Hepatocyte (in vitro differentiated cells): Measurements from ENCODE around the gene DKK3. TPM values are rescaled to one million over a fixed set of nuclear protein-coding genes. Genes with fewer than 3 reads are reported as not detected.

ENCODE experiments used
- DNase-seq: peaks from one replicate; pipeline ENCODE4 v3.0.0-alpha.2; 2016; ENCODE audit warnings: low spot score
- H2AFZ ChIP-seq: fragments of 200-600 bp; sonication (generic); 2 replicates; pipeline ENCODE4 v1.6.0; 2016; ENCODE audit warnings: antibody characterized with exemption, mild to moderate bottlenecking
- H3K27ac ChIP-seq: fragments of 200-600 bp; sonication (generic); 2 replicates; pipeline ENCODE4 v1.5.1; 2016; ENCODE audit warnings: mild to moderate bottlenecking
- H3K27me3 ChIP-seq: fragments of 200-600 bp; sonication (generic); 2 replicates; pipeline ENCODE4 v1.6.1; 2016
- H3K36me3 ChIP-seq: fragments of 200-600 bp; sonication (generic); replicated peaks from 2 replicates; pipeline ENCODE4 v1.5.1; 2016; ENCODE audit warnings: low read depth; ENCODE audit not compliant: insufficient read depth
- H3K4me1 ChIP-seq: fragments of 200-600 bp; sonication (generic); 2 replicates; pipeline ENCODE4 v1.5.1; 2016; ENCODE audit warnings: mild to moderate bottlenecking, moderate library complexity; ENCODE audit not compliant: insufficient read depth
- H3K4me2 ChIP-seq: fragments of 200-600 bp; sonication (generic); 2 replicates; pipeline ENCODE4 v1.6.0; 2016
- H3K4me3 ChIP-seq: fragments of 200-600 bp; sonication (generic); 2 replicates; pipeline ENCODE4 v1.5.1; 2016; ENCODE audit warnings: mild to moderate bottlenecking
- H3K79me2 ChIP-seq: fragments of 200-600 bp; sonication (generic); 2 replicates; pipeline ENCODE4 v1.6.0; 2017; ENCODE audit warnings: mild to moderate bottlenecking
- H3K9me2 ChIP-seq: fragments of 200-600 bp; sonication (generic); replicated peaks from 2 replicates; pipeline ENCODE4 v1.6.0; 2017; ENCODE audit warnings: mild to moderate bottlenecking; ENCODE audit not compliant: insufficient read depth
- H3K9me3 ChIP-seq: fragments of 200-600 bp; sonication (generic); 2 replicates; pipeline ENCODE4 v1.5.1; 2016; ENCODE audit warnings: low read depth, mild to moderate bottlenecking
- H4K20me1 ChIP-seq: fragments of 200-600 bp; sonication (generic); 2 replicates; pipeline ENCODE4 v1.6.0; 2016; ENCODE audit warnings: mild to moderate bottlenecking; ENCODE audit not compliant: insufficient read depth, poor library complexity, severe bottlenecking
- EZH2 ChIP-seq: fragments of 200-600 bp; sonication (generic); IDR thresholded peaks from 2 replicates; pipeline ENCODE4 v1.6.1; 2016; ENCODE audit warnings: antibody characterized with exemption, mild to moderate bottlenecking, borderline replicate concordance
- EZH2phosphoT487 ChIP-seq: fragments of 200-600 bp; sonication (generic); IDR thresholded peaks from one replicate; pipeline ENCODE4 v1.6.1; 2018; ENCODE audit warnings: antibody characterized with exemption, mild to moderate bottlenecking, low read depth, moderate library complexity; ENCODE audit not compliant: unreplicated experiment, severe bottlenecking
- WGBS: methylation state at CpG from one replicate; pipeline ENCODE4 v1.1.6; 2016; ENCODE audit warnings: low lambda C conversion rate; ENCODE audit errors: missing lambda C conversion rate; 5-methylcytosine and 5-hydroxymethylcytosine counted together
- polyA plus RNA-seq: library from polyadenylated mRNA; unstranded; fragments of >200 nt; fragmentation: Nextera tagmentation; extraction: Ambion mirVana; gene quantifications from 2 replicates; pipeline ENCODE4 v1.2.1, GENCODE V29; 2016
- total RNA-seq: library from RNA; depleted of rRNA; stranded (reverse); fragments of >200 nt; gene quantifications from 2 replicates; pipeline ENCODE4 v1.2.3, GENCODE V29; 2014
- TF ChIP-seq, protein P1 (sequence below): fragments of 200-600 bp; sonication (generic); IDR thresholded peaks from 2 replicates; pipeline ENCODE4 v1.5.1; 2016; ENCODE audit warnings: antibody characterized with exemption, mild to moderate bottlenecking; ENCODE audit not compliant: poor library complexity

DKK3 gene
- total and polyA plus RNA-seq, 2 experiments from 2014 or later, result 64.3 to 71.3 TPM

DNA sequence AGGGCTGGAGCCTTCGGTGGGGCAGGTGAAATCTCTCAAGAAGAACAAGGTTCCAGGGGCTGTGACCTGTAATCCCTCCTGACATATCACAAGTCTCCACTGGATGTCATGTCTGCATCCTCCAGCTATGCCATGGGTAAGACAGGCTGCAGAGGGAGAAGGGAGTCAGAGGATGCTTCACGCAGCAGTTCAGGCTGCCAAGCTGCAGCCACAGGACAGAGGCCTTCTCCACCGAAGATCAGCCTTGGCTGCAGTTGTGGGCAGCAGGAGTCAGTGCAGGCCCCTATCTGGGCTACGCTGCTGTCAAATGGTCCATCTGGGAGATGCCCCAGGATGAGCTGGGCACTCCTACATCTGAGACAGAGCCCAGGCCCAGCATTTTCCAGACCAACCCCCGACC, 25.0 kb downstream of the DKK3 start:
- WGBS, result 77% methylated on average over 5 of the region's 5 CpGs

DNA sequence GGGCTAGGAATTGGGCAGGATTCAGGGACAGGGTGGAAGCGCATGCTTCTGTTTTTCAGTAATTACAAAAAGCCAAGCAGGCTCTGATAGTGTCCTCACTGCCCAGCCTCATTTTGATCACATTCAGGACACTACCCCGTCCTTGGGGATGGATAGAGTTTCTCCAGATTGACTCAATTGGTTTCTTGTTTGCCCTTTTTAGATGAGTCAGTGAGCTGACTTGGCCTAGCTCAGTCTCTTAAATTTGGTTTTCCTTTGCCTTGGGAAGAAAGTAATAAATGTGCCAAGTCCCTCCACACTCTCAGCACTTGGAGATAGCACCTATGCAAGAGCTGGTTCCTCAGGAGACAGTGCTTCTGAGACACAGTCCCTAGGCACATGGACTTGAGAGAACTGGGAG, 25.5 kb downstream of the DKK3 start:
- no peaks in the 10 kb centered on the region for H3K79me2 ChIP-seq
- H3K27me3 ChIP-seq, result no peaks in the 10 kb centered on the region
- no peak for DNase-seq
- 98% methylated on average over 2 of the region's 2 CpGs for WGBS
- no peaks in the 10 kb centered on the region for H3K9me3 ChIP-seq
- H3K4me3 ChIP-seq, result no peak overlapping the region
- no peaks in the 10 kb centered on the region for H3K36me3 ChIP-seq
- H4K20me1 ChIP-seq, result no peaks in the 10 kb centered on the region
- no peak overlapping the region for H3K4me2 ChIP-seq
- H3K9me2 ChIP-seq, result no peaks in the 10 kb centered on the region
- peaks cover 20% of the 10 kb centered on the region for H3K4me1 ChIP-seq
- no peak overlapping the region for H3K27ac ChIP-seq
- no peak overlapping the region for H2AFZ ChIP-seq
- TF ChIP-seq EZH2phosphoT487, result no peak
- TF ChIP-seq, protein P1, sequence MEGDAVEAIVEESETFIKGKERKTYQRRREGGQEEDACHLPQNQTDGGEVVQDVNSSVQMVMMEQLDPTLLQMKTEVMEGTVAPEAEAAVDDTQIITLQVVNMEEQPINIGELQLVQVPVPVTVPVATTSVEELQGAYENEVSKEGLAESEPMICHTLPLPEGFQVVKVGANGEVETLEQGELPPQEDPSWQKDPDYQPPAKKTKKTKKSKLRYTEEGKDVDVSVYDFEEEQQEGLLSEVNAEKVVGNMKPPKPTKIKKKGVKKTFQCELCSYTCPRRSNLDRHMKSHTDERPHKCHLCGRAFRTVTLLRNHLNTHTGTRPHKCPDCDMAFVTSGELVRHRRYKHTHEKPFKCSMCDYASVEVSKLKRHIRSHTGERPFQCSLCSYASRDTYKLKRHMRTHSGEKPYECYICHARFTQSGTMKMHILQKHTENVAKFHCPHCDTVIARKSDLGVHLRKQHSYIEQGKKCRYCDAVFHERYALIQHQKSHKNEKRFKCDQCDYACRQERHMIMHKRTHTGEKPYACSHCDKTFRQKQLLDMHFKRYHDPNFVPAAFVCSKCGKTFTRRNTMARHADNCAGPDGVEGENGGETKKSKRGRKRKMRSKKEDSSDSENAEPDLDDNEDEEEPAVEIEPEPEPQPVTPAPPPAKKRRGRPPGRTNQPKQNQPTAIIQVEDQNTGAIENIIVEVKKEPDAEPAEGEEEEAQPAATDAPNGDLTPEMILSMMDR, result no peak
- no peak for TF ChIP-seq EZH2

More for the DNA sequence above, 25.0 kb downstream of the DKK3 start:
- no peak overlapping the region for H2AFZ ChIP-seq
- H3K4me1 ChIP-seq, result peaks cover 23% of the 10 kb centered on the region
- no peak overlapping the region for H3K4me2 ChIP-seq
- no peak for DNase-seq
- no peaks in the 10 kb centered on the region for H3K36me3 ChIP-seq
- no peaks in the 10 kb centered on the region for H3K9me3 ChIP-seq
- H3K27me3 ChIP-seq, result no peaks in the 10 kb centered on the region
- no peak overlapping the region for H3K27ac ChIP-seq
- no peaks in the 10 kb centered on the region for H3K79me2 ChIP-seq
- TF ChIP-seq EZH2, result no peak
- no peak for TF ChIP-seq EZH2phosphoT487
- TF ChIP-seq, protein P1, result no peak
- no peak overlapping the region for H3K4me3 ChIP-seq
- H3K9me2 ChIP-seq, result no peaks in the 10 kb centered on the region
- no peaks in the 10 kb centered on the region for H4K20me1 ChIP-seq

DNA sequence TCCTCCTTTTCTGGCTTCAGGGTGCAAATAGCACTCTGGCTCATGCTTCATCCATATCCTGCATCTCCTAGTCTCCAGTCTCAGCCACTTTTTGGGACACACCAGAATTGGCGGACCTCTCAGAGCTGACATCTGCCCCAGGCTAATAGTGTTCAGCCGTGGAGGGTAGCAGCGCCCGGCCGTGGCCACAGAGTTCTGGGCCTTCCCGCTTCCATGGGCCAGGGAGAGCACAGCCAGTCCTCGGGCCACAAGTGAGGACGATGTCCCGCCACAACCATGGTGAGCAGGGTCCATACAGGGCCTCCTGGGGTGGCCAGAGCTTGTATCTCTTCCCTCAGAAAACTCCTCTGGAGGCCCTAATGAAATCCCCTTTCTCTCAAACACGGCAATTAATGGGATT, 26.0 kb downstream of the DKK3 start:
- H3K27ac ChIP-seq, result no peak overlapping the region
- H3K9me3 ChIP-seq, result no peaks in the 10 kb centered on the region
- H3K4me3 ChIP-seq, result no peak overlapping the region
- H3K4me2 ChIP-seq, result no peak overlapping the region
- no peaks in the 10 kb centered on the region for H3K27me3 ChIP-seq
- WGBS, result 95% methylated on average over 10 of the region's 10 CpGs
- TF ChIP-seq, protein P1, result no peak
- TF ChIP-seq EZH2 (no peak), EZH2phosphoT487 (no peak)
- H3K79me2 ChIP-seq, result no peaks in the 10 kb centered on the region
- no peaks in the 10 kb centered on the region for H3K9me2 ChIP-seq
- no peak for DNase-seq
- no peak overlapping the region for H2AFZ ChIP-seq
- H4K20me1 ChIP-seq, result no peaks in the 10 kb centered on the region
- H3K36me3 ChIP-seq, result no peaks in the 10 kb centered on the region
- peaks cover 21% of the 10 kb centered on the region for H3K4me1 ChIP-seq

DNA sequence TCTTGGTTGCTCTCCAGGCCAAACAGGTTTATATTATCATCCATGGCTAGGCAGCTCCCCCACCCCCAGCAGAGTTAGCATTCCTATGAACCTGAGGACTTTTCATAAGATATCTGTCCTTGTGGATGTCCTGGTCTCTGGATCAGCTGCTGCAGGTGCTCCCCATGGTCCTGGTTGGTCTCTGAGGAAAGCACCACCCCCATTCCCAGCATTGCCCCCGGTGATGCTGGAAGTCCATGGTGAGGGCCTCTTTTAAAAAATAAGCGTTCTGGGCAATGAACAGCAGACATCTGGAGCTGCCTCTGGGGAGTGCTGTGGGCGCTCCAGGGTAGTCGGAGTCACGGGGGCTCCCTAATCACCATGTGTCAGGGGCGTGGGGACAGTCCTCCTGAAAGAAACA, 26.6 kb downstream of the DKK3 start:
- Histone ChIP-seq H3K36me3 (no peaks in the 10 kb centered on the region), H3K4me3 (no peak overlapping the region), H2AFZ (no peak overlapping the region), H3K4me2 (no peak overlapping the region), H3K27me3 (no peaks in the 10 kb centered on the region), H3K9me3 (no peaks in the 10 kb centered on the region), H3K79me2 (no peaks in the 10 kb centered on the region), H4K20me1 (no peaks in the 10 kb centered on the region), H3K4me1 (peaks cover 26% of the 10 kb centered on the region), H3K9me2 (no peaks in the 10 kb centered on the region), H3K27ac (no peak overlapping the region)
- TF ChIP-seq EZH2phosphoT487 (no peak), EZH2 (no peak)
- TF ChIP-seq, protein P1, result no peak
- WGBS, result 92% methylated on average over 6 of the region's 6 CpGs
- DNase-seq, result no peak
